A673 (cell line): ENCODE data around the gene TMEM266. TPM values are rescaled to one million over a fixed set of nuclear protein-coding genes. Genes with fewer than 3 reads are reported as not detected.

ENCODE experiments used
- BruUV-seq: library from RNA; stranded (reverse); fragments of 400-500 nt; replicated peaks from 2 replicates; lab custom pipeline; 2021; lab: Mats Ljungman, UMichigan
- CTCF ChIA-PET: fragments of 300-600 bp; sonication (Branson Sonifier 250); formaldehyde crosslinking; loops from one replicate; lab custom pipeline; 2022; ENCODE audit warnings: antibody characterized with exemption; lab: Charles Lee
- POLR2A ChIA-PET: fragments of 300-600 bp; sonication (Branson Sonifier 250); formaldehyde crosslinking; loops from one replicate; lab custom pipeline; 2022; ENCODE audit warnings: antibody characterized with exemption; ENCODE audit not compliant: low non-redundant PET; lab: Charles Lee
- DNase-seq: peaks from one replicate; pipeline ENCODE4 v3.0.0-alpha.2; 2015; ENCODE audit warnings: low spot score
- H3K27ac ChIP-seq: fragments of 200-600 bp; sonication (generic); 2 replicates; pipeline ENCODE4 v1.5.1; 2016; ENCODE audit warnings: mixed run types, low read depth, mild to moderate bottlenecking, mixed read lengths, antibody characterized with exemption, low read length; ENCODE audit not compliant: poor library complexity, severe bottlenecking
- H3K27me3 ChIP-seq: fragments of 200-600 bp; sonication (generic); replicated peaks from 2 replicates; pipeline ENCODE4 v1.6.1; 2017; ENCODE audit warnings: mixed run types, low read depth, mild to moderate bottlenecking, mixed read lengths, antibody characterized with exemption, low read length; ENCODE audit not compliant: insufficient read depth, poor library complexity
- H3K36me3 ChIP-seq: fragments of 200-600 bp; sonication (generic); 2 replicates; pipeline ENCODE4 v1.6.1; 2016; ENCODE audit warnings: mixed run types, mild to moderate bottlenecking, mixed read lengths, antibody characterized with exemption, low read length; ENCODE audit not compliant: insufficient read depth, poor library complexity, severe bottlenecking
- H3K4me1 ChIP-seq: fragments of 200-600 bp; sonication (generic); 2 replicates; pipeline ENCODE4 v1.6.1; 2017; ENCODE audit warnings: mixed run types, mild to moderate bottlenecking, mixed read lengths, antibody characterized with exemption, low read length; ENCODE audit not compliant: insufficient read depth, poor library complexity, severe bottlenecking
- H3K4me3 ChIP-seq: fragments of 200-600 bp; sonication (generic); 2 replicates; pipeline ENCODE4 v1.5.1; 2016; ENCODE audit warnings: low read depth, mixed run types, mild to moderate bottlenecking, mixed read lengths, low read length; ENCODE audit not compliant: poor library complexity, severe bottlenecking
- H3K9me3 ChIP-seq: fragments of 200-600 bp; sonication (generic); 2 replicates; pipeline ENCODE4 v1.6.1; 2016; ENCODE audit warnings: mixed run types, low read depth, mild to moderate bottlenecking, mixed read lengths, antibody characterized with exemption, low read length; ENCODE audit not compliant: poor library complexity, severe bottlenecking
- EZH2 ChIP-seq: fragments of 200-600 bp; sonication (generic); IDR thresholded peaks from 2 replicates; pipeline ENCODE4 v1.6.1; 2017; ENCODE audit warnings: borderline replicate concordance, low read depth, mild to moderate bottlenecking, mixed read lengths, antibody characterized with exemption, low read length; ENCODE audit not compliant: poor library complexity, severe bottlenecking
- intact Hi-C: fragments of 100-400 bp; cut with micrococcal nuclease; formaldehyde crosslinking; loops from one replicate; pipeline ENCODE4 v1.10.0; 2022; ENCODE audit not compliant: unreplicated experiment
- total RNA-seq: library from RNA; stranded (reverse); gene quantifications from 2 replicates; pipeline ENCODE4 v1.2.3, GENCODE V29; 2021
- TF ChIP-seq, protein P1 (sequence below): fragments of 300-800, 200-600 bp; sonication (generic); conservative IDR thresholded peaks from 2 replicates; pipeline ENCODE4 v1.5.1; 2017; ENCODE audit warnings: low read depth, mild to moderate bottlenecking, antibody characterized with exemption, low read length, moderate library complexity, mixed read lengths

Gene TMEM266
- total RNA-seq, 1 experiment from 2014 or later = not detected

DNA sequence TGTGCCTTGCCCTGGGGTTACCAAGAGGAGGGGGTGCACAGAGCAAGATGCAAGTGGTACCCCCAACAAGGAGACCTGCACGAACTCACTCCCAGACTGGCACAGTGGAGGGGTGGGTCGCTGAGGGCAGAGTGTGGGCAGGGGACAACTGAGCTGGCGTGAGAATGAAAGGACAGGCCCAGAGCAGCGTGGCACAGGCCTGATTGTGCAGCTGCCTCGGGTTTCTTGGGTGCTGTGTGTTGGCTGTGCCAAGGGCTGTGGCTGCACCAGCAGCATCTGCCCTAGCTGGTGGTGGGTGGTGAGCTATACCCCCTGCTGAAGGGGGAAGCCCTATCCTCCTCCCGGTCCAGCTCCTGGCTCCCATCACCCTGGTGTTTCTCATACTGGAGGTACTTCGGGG, 92.4 kb downstream of the TMEM266 start:
- Histone ChIP-seq H3K9me3 (no peaks in the 10 kb centered on the region), H3K36me3 (no peaks in the 10 kb centered on the region), H3K27ac (no peak overlapping the region), H3K27me3 (no peaks in the 10 kb centered on the region), H3K4me1 (no peaks in the 10 kb centered on the region), H3K4me3 (no peak overlapping the region)
- ChIA-PET POLR2A (no interaction called here), CTCF (interaction anchor here (1.3 kb wide), 1 partner anchor 366 kb away, joined by 3 read pairs; no protein-coding TSS in a partner anchor)
- TF ChIP-seq, protein P1, sequence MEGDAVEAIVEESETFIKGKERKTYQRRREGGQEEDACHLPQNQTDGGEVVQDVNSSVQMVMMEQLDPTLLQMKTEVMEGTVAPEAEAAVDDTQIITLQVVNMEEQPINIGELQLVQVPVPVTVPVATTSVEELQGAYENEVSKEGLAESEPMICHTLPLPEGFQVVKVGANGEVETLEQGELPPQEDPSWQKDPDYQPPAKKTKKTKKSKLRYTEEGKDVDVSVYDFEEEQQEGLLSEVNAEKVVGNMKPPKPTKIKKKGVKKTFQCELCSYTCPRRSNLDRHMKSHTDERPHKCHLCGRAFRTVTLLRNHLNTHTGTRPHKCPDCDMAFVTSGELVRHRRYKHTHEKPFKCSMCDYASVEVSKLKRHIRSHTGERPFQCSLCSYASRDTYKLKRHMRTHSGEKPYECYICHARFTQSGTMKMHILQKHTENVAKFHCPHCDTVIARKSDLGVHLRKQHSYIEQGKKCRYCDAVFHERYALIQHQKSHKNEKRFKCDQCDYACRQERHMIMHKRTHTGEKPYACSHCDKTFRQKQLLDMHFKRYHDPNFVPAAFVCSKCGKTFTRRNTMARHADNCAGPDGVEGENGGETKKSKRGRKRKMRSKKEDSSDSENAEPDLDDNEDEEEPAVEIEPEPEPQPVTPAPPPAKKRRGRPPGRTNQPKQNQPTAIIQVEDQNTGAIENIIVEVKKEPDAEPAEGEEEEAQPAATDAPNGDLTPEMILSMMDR = no peak
- TF ChIP-seq EZH2 = no peak
- intact Hi-C loops = loop anchor here (10.0 kb wide), 1 partner anchor 367 kb away; no protein-coding TSS in a partner anchor
- no TSS peak for BruUV-seq
- DNase-seq = no peak

DNA sequence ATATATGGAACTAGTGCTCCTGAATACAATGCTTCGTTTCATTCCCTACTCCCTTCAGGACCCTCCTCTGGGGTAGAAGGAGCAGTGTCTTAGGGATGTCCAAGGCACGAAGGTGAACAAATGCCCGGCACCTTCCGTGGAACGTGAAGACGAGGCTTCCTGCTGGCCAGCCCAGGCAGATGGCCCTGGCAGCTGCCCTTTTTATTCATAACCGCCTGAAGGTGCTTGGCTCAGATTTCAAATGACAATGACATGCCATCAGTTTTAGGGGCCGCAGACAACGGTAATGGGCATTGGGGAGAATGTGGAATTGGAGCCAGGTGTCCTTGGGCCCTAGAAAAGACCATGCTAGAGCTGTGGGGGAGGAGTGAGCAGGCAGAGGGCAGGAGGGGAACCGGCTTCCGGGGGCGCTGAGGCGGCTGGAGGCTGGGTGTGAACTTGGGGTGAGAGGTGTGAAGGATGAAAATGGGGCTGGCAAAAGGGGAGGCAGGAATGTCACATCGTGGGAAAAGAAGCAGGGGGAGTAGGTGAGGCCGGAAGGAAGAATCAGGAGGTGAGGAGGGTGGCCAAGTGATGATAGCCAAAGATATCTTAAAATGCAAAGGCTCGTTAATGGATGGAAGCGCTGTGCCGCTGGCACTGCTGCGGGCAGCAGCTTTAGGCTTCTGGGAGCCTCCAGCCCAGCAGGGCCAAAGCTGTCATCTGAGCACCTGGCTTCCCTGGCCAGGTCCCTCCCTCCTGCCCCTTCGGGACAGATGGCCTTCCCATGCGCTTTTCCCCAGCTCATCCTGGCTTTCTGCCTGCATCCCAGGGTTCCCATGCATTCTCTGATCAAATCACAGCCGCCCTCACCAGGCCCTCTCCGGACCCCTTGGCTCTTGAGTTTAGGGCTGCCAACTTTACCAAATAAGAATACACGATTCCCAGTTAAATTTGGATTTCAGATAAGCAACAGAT, 93.7 kb downstream of the TMEM266 start:
- H3K9me3 ChIP-seq = no peaks in the 10 kb centered on the region
- no peaks in the 10 kb centered on the region for H3K27me3 ChIP-seq
- H3K4me1 ChIP-seq = no peaks in the 10 kb centered on the region
- POLR2A ChIA-PET = no interaction called here
- CTCF ChIA-PET = interaction anchor here (0.6 kb wide), 1 partner anchor 26 kb away, joined by 4 read pairs; no protein-coding TSS in a partner anchor
- no TSS peak for BruUV-seq
- H3K27ac ChIP-seq = no peak overlapping the region
- intact Hi-C loops = loop anchor here (10.0 kb wide), 1 partner anchor 369 kb away; no protein-coding TSS in a partner anchor
- H3K36me3 ChIP-seq = no peaks in the 10 kb centered on the region
- DNase-seq = no peak
- no peak for TF ChIP-seq EZH2
- TF ChIP-seq, protein P1 = no peak
- H3K4me3 ChIP-seq = no peak overlapping the region

DNA sequence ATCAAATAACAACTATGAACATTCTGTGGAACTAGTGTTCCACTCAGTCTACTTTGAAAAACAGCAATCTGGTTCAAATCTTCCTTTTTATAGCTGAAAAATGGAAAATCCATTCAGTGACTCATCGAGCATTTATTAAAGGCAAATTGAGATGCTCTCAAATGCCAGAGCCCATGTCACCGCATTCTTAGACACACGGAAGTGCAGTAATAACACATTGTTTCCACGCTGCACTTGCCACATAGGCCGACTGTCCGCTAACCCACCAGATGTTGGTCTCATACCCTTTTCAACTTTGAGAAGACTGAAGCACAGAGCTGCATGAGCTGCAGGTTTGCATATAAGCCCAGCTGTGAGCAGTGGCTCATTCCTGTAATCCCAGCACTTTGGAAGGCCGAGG, 95.9 kb downstream of the TMEM266 start:
- Histone ChIP-seq H3K9me3 (no peaks in the 10 kb centered on the region), H3K4me1 (no peaks in the 10 kb centered on the region), H3K27me3 (no peaks in the 10 kb centered on the region), H3K27ac (no peak overlapping the region), H3K4me3 (no peak overlapping the region), H3K36me3 (no peaks in the 10 kb centered on the region)
- POLR2A ChIA-PET = no interaction called here
- BruUV-seq = no TSS peak
- CTCF ChIA-PET = no interaction called here
- intact Hi-C loops = loop anchor here (10.0 kb wide), 1 partner anchor 371 kb away; no protein-coding TSS in a partner anchor
- peak; percentile 19 for DNase-seq
- TF ChIP-seq, protein P1 = no peak
- TF ChIP-seq EZH2 = no peak
